CD4-positive, alpha-beta T cell treated with Interleukin-1 beta for 1 hour (primary cell): ENCODE data around the gene RIPOR2.

Source experiments
- DNase-seq, 2 donors: peaks; one replicate each; pipeline ENCODE4 v3.0.0-alpha.2; 2020 to 2022

The RIPOR2 gene, protein sequence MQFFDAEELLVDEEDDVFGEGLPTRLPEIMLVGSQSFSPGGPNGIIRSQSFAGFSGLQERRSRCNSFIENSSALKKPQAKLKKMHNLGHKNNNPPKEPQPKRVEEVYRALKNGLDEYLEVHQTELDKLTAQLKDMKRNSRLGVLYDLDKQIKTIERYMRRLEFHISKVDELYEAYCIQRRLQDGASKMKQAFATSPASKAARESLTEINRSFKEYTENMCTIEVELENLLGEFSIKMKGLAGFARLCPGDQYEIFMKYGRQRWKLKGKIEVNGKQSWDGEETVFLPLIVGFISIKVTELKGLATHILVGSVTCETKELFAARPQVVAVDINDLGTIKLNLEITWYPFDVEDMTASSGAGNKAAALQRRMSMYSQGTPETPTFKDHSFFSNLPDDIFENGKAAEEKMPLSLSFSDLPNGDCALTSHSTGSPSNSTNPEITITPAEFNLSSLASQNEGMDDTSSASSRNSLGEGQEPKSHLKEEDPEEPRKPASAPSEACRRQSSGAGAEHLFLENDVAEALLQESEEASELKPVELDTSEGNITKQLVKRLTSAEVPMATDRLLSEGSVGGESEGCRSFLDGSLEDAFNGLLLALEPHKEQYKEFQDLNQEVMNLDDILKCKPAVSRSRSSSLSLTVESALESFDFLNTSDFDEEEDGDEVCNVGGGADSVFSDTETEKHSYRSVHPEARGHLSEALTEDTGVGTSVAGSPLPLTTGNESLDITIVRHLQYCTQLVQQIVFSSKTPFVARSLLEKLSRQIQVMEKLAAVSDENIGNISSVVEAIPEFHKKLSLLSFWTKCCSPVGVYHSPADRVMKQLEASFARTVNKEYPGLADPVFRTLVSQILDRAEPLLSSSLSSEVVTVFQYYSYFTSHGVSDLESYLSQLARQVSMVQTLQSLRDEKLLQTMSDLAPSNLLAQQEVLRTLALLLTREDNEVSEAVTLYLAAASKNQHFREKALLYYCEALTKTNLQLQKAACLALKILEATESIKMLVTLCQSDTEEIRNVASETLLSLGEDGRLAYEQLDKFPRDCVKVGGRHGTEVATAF

DNA sequence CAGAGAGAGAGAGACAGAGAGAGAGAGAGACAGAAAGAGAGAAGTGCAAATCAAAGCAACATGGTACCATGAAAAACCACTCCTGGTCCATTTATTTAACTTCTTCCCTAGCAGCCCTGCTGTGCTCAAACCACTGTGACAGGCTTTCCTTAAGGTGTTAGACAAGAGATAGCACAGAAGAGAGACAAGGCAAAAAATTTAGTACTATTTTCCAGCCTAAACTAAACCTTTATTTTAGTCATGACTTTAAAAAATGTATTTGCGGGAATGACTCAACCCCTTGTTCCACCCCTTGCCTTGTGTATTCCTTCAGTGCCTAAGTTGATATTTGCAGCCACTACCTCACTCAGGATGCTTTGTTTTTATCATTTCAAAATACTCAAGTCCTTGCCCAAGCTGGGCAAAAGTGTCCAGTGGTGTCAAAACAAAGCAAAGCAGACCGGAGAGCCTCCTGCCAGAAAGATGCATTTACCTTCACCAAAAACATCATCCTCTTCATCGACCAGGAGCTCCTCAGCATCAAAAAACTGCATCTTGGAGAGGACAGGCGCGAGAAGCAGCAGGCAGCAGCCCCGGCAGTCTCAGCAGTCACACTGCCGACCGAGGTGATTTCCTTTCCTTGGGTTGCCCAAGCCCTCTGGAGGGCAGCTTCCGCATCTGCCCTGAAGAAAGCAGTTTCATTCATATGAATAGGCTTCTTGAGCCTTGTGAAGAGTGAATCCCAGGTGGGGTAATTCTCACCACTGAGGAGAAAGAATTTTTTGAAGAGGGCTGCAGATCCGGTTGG lies at the start of gene RIPOR2:
RIPOR2 (minus strand) TSS at position 595 of the 787 bp plus-strand sequence; CDS start at position 533, 62 bp downstream.
- DNase-seq, result peak; percentile 80 to 84

GRCh38 chr6:24985323-24985722 lies 49.6 kb upstream of the RIPOR2 start:
- DNase-seq, result no peak

DNA sequence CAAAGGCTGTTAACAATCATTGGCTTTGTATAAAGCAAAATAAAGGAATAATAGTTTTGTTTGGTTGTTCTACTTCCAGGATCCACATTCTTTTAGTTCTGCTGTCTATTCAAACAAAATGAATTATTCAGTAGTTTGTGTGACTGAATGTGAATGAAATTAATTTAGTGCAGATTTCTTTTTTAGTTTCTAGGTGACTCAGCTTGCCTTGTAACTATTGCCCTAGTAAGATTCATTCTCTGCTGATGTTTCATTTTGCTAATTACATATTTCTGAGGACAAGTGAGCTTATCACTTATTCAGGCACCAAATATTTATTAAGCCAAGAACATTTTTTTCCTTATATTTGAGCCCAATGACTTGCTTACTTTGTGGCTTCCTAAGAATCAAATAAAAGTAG lies 46.5 kb upstream of the RIPOR2 start:
- DNase-seq, result no peak

GRCh38 chr6:24981386-24981760 lies 45.6 kb upstream of the RIPOR2 start:
- no peak for DNase-seq

GRCh38 chr6:24980507-24981385 lies 45.0 kb upstream of the RIPOR2 start:
- no peak for DNase-seq

- no peak for DNase-seq
Observed at GRCh38 chr6:24979176-24979575, 43.4 kb upstream of the RIPOR2 start.

DNA sequence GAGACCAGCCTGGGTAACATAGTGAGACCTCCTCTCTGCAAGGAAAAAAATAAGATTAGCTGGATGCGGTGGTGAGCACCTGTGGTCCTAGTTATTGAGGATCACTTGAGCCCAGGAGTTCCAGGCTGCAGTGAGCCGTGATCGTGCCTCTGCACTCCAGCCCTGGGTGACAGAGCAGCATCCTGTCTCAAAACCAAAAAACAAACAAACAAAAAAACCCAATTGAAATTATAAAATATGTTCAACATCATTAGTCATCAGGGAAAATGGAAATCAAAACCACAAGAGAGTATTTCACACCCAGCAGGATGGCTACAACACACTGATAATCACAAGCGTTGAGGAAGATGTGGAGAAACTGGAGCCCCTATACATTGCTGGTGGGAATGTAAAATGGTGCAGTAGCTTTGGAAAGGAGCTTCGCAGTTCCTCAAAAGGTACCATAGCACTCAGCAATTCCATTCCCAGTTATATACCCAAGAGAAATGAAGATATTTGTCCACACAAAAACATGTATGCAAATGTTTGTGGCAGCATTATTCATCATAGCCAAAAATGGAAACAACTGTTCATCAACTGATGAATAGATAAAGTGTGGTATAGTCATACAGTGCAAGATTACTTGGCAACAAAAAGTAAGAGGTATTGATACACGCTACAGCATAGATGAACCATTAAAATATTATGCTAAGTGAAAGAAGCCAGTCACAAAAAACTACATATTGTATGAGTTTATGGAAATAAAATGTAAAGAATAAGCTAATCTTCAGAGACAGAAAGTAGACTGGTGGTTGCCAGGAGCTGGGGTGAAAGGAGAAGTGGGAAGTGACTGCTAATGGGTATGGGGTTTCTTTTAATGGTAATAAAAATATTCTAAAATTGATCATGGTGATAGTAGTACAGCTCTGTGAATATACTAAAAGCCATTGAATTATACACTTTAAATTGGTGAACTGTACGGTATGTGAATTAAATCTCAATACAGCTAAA lies 38.7 kb upstream of the RIPOR2 start:
- peak in 1 of 2 donors; percentile 42 for DNase-seq

DNA sequence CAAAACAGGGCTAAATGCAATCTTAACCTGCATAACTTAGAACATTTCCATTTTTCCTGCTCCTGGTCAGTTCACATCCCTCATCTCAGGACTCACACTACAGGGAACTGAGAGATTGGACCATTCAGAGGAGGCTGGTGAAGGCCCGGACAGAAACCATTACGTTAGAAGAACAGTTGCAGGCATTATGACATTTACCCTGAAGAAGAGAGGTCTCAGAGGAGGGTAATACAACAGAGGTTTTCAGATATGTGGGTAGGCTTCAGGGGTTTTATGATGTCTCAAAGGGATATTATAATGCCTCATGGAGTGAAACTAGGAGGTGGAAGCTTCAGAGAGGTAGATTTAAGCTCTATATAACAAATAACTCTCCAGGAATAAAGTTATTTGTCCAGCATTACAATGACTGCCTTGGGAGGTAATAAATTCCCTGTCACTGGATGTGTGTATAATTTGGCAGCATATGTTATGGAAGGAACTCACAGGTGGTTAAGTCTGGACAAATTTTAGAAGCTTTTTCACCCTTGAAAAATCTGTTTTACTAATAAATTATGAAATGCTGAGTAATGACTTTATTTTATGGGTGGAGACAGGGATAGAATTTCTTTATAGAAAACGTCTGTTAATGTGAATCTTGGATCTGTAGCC lies 36.7 kb upstream of the RIPOR2 start:
- no peak for DNase-seq

DNA sequence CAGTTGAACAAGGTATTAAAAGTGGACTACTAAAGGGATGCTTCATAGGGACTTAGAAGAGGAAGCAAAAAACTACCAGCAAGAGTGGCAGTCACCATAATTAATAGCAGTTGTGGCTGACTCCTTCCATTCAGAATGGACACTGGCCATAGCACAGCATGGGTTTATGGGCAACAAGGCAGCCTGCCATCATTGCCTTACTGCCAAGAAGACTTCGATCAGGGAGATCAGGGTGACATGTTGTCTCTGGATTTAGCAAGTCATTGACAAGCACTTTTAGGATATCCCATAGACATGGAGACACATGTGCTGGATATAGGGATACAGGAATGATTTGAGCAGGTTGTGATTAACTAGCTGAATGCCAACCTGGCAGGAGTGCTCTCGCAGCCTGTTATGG lies 35.3 kb upstream of the RIPOR2 start:
- DNase-seq, result no peak

DNA sequence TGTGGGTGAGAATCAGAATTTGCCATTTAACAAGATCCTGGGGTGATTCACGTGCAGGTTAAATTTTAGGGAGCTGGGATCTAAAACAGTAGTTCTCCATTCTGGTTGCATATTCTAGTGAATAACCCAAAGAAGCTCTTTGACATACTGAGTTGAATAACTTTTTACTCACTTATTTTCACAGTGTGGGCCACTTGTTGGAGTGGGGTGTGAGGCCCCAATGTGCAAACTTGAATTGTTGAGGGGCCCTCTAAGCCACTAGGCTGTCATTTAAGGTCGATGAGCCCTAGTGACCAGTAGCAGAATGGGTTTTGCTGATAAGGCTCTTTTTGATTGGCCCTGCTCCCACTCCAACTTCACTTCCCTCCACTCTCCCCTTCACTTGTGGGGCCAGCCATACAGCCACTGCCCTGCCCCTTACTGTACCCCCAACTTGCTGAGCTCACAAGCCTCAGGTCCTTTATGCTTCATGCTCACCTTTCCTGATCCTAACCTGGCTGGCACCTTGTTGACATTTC lies 33.6 kb upstream of the RIPOR2 start:
- no peak for DNase-seq

DNA sequence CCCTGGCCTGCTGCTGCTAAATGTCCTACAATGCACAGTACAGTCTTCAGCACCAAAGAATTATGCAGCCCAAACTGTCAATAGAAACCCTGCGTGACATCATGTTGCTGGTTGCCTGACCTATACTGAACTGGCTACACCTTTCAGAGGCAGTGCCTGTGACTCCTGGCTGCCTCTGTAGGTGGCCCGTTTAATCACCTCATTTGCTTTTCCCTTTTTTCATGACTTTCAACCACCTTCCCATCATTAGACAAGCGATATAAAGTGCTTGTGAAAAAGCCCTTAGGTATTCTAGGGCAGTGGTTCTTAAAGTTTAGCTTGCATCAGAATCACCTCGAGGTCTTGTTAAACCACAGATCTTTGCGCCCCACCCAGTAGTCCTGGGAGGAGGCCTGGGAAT lies 33.0 kb upstream of the RIPOR2 start:
- DNase-seq, result no peak

DNA sequence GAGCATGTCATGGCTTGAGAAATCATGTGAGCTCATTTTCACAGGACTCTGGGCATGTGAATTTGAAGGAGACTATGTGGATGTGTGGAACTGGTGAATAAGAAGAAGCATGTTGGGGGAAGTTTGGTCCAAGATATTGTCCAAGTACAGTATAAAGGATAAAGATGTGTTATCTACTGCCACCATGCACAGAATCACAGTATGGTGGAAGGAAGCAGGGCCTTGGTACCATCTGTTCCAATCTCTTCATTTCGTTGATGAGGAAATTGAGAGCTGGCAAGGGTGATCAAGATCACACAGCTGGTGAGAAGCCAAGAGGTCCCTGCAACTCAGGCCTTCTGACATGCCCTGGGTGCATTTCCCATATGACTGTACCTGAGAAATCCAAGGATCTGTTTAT lies 31.5 kb upstream of the RIPOR2 start:
- DNase-seq, result no peak

DNA sequence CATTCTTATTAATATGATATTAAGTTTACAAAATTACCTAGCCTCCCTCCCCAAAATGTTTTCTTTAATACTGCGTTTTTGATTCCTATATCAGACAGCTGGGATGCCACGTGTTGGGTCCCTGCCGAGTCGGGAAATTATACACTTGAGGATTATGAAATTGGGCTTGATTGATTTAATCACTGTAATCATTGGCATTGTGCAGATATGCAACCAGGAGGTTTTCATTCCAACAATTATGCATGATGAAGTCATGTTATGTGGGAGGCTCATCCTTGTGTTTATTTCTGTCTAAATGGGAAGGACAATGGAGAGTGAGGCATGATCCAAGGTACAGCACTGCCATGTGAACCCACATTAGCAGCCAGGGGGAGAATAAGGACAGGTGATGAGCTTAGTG lies 30.6 kb upstream of the RIPOR2 start:
- DNase-seq, result no peak

GRCh38 chr6:24963887-24964570 lies 28.3 kb upstream of the RIPOR2 start:
- no peak for DNase-seq

- DNase-seq, result no peak
Observed at GRCh38 chr6:24963339-24963738, 27.6 kb upstream of the RIPOR2 start.

DNA sequence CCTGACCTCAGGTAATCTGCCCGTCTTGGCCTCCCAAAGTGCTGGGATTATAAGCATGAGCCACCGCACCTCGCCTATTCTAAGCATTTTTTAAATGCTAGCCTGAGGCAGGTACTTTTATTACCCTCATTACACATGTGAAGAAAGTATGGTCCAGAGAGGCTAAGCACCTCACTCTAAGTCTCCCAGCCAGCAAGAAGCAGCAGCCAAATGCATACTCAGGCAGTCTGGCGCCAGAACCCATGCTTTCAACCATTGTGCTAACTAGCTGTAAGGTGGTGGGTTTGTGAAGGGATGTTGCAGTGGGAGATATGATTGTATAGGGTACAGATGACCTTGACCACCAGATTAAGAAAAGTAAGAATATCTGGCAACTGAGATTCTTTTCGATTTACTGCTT lies 26.1 kb upstream of the RIPOR2 start:
- no peak for DNase-seq

DNA sequence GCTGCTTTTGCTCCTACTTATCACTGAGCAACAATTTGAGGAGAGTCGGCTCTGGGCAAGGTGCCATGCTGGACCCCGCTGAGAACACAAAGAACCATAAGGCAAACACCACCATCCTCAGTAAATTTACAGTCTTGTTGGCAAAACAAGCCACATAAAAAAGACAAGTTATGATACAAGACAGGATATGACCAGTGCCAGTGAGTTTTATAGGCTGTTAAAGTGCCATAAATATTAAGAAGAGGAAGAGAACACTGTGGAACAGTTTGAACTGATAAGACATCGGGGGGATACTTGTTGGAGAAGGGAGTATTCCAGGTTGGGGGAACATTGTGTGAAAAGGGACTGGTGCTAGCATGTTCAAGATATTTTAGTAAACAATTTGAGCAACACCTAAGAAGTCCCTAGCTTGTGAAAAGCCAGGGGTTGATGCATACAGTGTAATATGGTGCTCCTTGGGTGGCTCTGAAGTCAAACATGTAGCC lies 25.3 kb upstream of the RIPOR2 start:
- no peak for DNase-seq

DNA sequence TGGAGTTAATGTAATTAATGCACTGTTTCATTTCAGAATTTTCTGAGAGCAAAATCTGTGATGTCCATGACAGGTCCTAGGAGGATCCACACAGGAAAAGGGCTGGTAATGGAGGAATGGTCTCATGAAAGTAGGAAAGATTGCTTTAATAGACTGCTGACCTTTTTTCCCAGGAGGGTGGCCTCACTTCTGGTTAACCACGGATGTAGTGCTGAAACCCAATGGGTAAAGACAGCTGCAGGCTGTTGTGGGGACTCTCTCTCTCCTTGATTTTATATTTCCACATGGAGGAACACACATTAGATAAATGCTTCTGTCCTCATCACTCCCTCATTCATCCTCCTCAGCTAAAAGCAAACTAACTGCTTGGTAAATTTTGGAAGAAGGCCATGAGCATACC lies 23.6 kb upstream of the RIPOR2 start:
- no peak for DNase-seq

GRCh38 chr6:24957199-24957598 lies 21.4 kb upstream of the RIPOR2 start:
- DNase-seq, result no peak
